ENCODE measurements around the gene PCDHGA9. TPM values are rescaled to one million over a fixed set of nuclear protein-coding genes. Genes with fewer than 3 reads are reported as not detected.

PCDHGA9 gene
- total RNA-seq: 0.42 TPM

DNA sequence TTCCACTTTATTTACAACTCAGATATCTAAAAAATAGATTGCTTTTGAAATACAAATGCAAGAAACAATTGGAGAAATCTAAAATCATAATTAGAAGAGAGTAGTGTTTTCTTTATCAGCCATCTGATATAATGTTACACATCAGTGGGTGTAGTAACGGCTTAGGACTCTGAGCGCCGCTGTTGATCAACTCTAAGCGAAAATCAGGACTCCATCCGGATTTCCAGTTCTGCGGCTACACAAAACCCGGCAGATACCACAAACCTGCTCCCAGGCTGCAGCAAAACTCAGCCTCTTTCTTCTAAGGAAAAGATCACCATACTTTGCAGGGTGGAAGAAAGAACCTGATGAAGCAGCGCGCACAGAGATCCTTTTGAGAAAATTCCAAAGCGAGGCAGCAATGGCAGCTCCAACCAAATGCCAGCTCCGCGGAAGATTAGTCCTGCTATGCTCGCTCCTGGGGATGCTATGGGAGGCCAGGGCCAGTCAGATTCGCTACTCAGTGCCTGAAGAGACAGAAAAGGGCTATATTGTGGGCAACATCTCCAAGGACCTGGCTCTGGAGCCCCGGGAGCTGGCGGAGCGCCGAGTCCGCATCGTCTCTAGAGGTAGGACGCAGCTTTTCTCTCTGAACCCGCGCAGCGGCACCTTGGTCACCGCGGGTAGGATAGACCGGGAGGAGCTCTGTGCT lies at the start of gene PCDHGA9:
PCDHGA9 (plus strand) TSS at position 226 of the 691 bp plus-strand sequence; CDS start at position 401, 175 bp downstream.
- H3K4me3 ChIP-seq (ENCODE audit: low read length): no peak within 1 kb of the TSS
- peaks cover 93% of the 10 kb centered on the region for H3K27me3 ChIP-seq (ENCODE audit: insufficient read depth, low read length)
- no peaks in the 10 kb centered on the region for H3K4me1 ChIP-seq (ENCODE audit: insufficient read depth, low read length)
- no peaks in the 10 kb centered on the region for H3K9me3 ChIP-seq (ENCODE audit: low read depth, low read length)

DNA sequence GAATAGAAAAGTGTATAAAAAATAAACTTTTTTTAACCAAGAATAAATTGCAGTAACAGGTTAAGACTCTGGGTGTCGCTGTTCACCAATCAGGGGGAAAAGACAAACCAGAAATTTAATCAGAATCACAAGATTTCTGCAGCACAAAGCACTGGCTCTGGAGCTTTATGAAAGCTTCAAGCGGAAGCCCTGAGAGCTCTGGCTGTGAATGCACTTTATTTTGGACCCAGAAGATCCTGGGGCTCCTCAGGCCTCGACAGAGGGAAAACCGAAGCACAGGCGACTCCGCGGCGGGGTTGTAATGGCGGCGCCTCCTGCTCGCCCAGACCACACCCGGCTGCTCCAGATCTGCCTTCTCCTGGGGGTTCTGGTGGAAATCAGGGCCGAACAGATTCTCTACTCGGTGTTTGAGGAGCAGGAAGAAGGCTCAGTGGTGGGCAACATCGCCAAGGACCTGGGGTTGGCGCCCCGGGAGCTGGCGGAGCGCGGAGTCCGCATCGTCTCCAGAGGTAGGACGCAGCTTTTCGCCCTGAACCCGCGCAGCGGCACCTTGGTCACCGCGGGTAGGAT lies 47.6 kb upstream of the PCDHGA9 start, which contains the start of gene PCDHGA4:
PCDHGA4 (plus strand) TSS at position 122 of the 570 bp plus-strand sequence; CDS start at position 209, 87 bp downstream.
- Histone ChIP-seq H3K4me3 (ENCODE audit: low read length) (no peak within 1 kb of the TSS), H3K27me3 (ENCODE audit: insufficient read depth, low read length) (peaks cover 90% of the 10 kb centered on the region), H3K9me3 (ENCODE audit: low read depth, low read length) (peaks cover 4% of the 10 kb centered on the region), H3K4me1 (ENCODE audit: insufficient read depth, low read length) (no peaks in the 10 kb centered on the region)

DNA sequence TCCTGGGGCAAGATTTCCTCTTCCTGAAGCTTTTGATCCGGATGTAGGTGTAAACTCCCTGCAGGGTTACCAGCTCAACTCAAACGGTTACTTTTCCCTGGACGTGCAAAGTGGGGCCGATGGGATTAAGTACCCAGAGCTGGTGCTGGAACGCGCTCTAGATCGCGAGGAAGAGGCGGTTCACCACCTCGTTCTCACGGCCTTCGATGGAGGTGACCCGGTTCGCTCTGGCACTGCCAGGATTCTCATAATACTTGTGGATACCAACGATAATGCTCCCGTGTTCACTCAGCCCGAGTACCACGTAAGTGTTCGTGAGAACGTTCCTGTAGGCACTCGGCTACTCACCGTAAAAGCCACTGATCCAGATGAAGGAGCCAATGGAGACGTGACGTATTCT lies 46.9 kb upstream of the PCDHGA9 start:
- H3K4me3 ChIP-seq (ENCODE audit: low read length): no peak overlapping the region
- H3K9me3 ChIP-seq (ENCODE audit: low read depth, low read length): peaks cover 4% of the 10 kb centered on the region
- H3K4me1 ChIP-seq (ENCODE audit: insufficient read depth, low read length): no peaks in the 10 kb centered on the region
- H3K27me3 ChIP-seq (ENCODE audit: insufficient read depth, low read length): peaks cover 92% of the 10 kb centered on the region

GRCh38 chr5:141356133-141356532 lies 46.4 kb upstream of the PCDHGA9 start:
- Histone ChIP-seq H3K4me3 (ENCODE audit: low read length) (no peak overlapping the region), H3K9me3 (ENCODE audit: low read depth, low read length) (peaks cover 3% of the 10 kb centered on the region), H3K27me3 (ENCODE audit: insufficient read depth, low read length) (peaks cover 91% of the 10 kb centered on the region), H3K4me1 (ENCODE audit: insufficient read depth, low read length) (no peaks in the 10 kb centered on the region)

- Histone ChIP-seq H3K9me3 (ENCODE audit: low read depth, low read length) (no peaks in the 10 kb centered on the region), H3K27me3 (ENCODE audit: insufficient read depth, low read length) (peaks cover 91% of the 10 kb centered on the region)
Measured at GRCh38 chr5:141356950-141357349, 45.6 kb upstream of the PCDHGA9 start.

GRCh38 chr5:141359790-141360426 lies 42.7 kb upstream of the PCDHGA9 start, which contains the start of gene PCDHGB2:
TSS of gene PCDHGB2 (plus strand) at chr5:141359994. CDS start at chr5:141360136, 142 bp downstream.
- peak within 1 kb of the TSS; percentile 12 for H3K4me3 ChIP-seq (ENCODE audit: low read length)
- peaks cover 93% of the 10 kb centered on the region for H3K27me3 ChIP-seq (ENCODE audit: insufficient read depth, low read length)
- no peaks in the 10 kb centered on the region for H3K4me1 ChIP-seq (ENCODE audit: insufficient read depth, low read length)
- H3K9me3 ChIP-seq (ENCODE audit: low read depth, low read length): peaks cover 7% of the 10 kb centered on the region

More at GRCh38 chr5:141356950-141357349, 45.6 kb upstream of the PCDHGA9 start:
- Histone ChIP-seq H3K4me1 (ENCODE audit: insufficient read depth, low read length) (no peaks in the 10 kb centered on the region), H3K4me3 (ENCODE audit: low read length) (no peak overlapping the region)

DNA sequence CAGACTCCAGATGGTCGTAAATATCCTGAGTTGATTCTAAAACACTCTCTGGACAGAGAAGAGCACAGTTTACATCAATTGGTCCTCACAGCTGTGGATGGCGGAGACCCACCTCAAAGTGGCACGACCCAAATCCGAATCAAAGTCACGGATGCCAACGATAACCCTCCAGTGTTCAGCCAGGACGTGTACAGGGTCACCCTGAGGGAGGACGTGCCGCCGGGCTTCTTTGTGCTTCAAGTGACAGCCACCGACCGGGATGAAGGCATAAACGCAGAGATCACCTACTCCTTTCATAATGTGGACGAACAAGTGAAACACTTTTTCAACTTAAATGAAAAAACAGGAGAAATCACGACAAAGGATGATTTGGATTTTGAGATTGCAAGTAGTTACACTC lies 41.9 kb upstream of the PCDHGA9 start:
- H3K4me1 ChIP-seq (ENCODE audit: insufficient read depth, low read length): no peaks in the 10 kb centered on the region
- no peak overlapping the region for H3K4me3 ChIP-seq (ENCODE audit: low read length)
- peaks cover 14% of the 10 kb centered on the region for H3K9me3 ChIP-seq (ENCODE audit: low read depth, low read length)
- peaks cover 93% of the 10 kb centered on the region for H3K27me3 ChIP-seq (ENCODE audit: insufficient read depth, low read length)

- Histone ChIP-seq H3K27me3 (ENCODE audit: insufficient read depth, low read length) (peaks cover 93% of the 10 kb centered on the region), H3K4me1 (ENCODE audit: insufficient read depth, low read length) (no peaks in the 10 kb centered on the region), H3K4me3 (ENCODE audit: low read length) (no peak overlapping the region), H3K9me3 (ENCODE audit: low read depth, low read length) (peaks cover 14% of the 10 kb centered on the region)
Measured at GRCh38 chr5:141362719-141363118, 39.9 kb upstream of the PCDHGA9 start.

DNA sequence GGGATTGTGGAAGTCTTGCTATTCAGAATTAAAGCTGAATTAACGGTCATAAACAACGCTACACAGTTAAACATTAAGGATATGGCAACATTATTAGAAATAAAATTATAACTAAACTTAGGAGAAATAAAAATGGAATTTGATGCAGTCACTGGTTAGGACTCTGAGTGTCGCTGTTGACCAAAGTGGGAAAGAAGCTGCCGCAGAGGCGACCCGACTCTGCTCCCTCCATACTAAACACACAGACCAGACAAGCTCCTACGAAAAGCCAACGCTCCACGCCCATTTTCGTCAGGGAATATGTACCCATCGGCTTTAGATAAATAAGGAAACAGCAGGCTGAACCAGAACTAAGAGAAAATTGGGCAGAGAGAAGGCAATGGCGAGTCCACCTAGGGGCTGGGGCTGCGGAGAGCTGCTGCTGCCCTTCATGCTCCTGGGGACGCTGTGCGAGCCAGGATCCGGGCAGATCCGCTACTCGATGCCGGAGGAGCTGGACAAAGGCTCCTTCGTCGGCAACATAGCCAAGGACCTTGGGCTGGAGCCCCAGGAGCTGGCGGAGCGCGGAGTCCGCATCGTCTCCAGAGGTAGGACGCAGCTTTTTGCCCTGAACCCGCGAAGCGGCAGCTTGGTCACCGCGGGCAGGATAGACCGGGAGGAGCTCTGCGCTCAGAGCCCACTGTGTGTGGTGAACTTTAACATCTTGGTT lies 38.5 kb upstream of the PCDHGA9 start, which contains the start of gene PCDHGA5:
PCDHGA5 (plus strand) TSS at position 211 of the 709 bp plus-strand sequence; CDS start at position 380, 169 bp downstream.
- Histone ChIP-seq H3K27me3 (ENCODE audit: insufficient read depth, low read length) (peaks cover 93% of the 10 kb centered on the region), H3K4me1 (ENCODE audit: insufficient read depth, low read length) (no peaks in the 10 kb centered on the region), H3K4me3 (ENCODE audit: low read length) (no peak within 1 kb of the TSS), H3K9me3 (ENCODE audit: low read depth, low read length) (peaks cover 14% of the 10 kb centered on the region)

DNA sequence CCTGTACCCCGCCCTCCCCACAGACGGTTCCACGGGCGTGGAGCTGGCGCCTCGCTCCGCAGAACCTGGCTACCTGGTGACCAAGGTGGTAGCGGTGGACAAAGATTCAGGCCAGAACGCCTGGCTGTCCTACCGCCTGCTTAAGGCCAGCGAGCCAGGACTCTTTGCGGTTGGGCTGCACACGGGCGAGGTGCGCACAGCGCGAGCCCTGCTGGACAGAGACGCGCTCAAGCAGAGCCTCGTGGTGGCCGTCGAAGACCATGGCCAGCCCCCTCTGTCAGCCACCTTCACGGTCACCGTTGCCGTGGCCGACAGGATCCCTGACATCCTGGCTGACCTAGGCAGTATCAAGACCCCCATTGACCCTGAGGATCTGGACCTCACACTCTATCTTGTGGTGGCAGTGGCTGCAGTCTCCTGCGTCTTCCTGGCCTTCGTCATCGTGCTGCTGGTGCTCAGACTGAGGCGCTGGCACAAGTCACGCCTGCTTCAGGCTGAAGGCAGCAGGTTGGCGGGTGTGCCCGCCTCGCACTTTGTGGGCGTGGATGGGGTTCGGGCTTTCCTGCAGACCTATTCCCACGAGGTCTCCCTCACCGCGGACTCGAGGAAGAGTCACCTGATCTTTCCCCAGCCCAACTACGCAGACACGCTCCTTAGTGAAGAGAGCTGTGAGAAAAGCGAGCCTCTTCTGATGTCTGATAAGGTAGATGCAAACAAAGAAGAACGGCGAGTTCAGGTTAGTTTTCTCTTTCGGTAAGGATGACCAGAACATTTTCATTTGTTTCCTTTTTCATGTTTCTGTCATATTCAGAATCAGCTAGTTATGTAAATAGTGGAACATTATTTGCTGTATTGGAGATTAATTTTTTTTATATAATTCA lies 36.3 kb upstream of the PCDHGA9 start:
- Histone ChIP-seq H3K9me3 (ENCODE audit: low read depth, low read length) (peaks cover 17% of the 10 kb centered on the region), H3K4me3 (ENCODE audit: low read length) (no peak overlapping the region), H3K4me1 (ENCODE audit: insufficient read depth, low read length) (peaks cover 5% of the 10 kb centered on the region), H3K27me3 (ENCODE audit: insufficient read depth, low read length) (peaks cover 94% of the 10 kb centered on the region)

GRCh38 chr5:141369994-141370848 lies 32.4 kb upstream of the PCDHGA9 start, which contains the start of gene PCDHGB3:
TSS of gene PCDHGB3 (plus strand) at chr5:141370242. CDS start at chr5:141370395, 153 bp downstream.
- peaks cover 15% of the 10 kb centered on the region for H3K9me3 ChIP-seq (ENCODE audit: low read depth, low read length)
- H3K4me1 ChIP-seq (ENCODE audit: insufficient read depth, low read length): peaks cover 5% of the 10 kb centered on the region
- H3K4me3 ChIP-seq (ENCODE audit: low read length): no peak within 1 kb of the TSS
- H3K27me3 ChIP-seq (ENCODE audit: insufficient read depth, low read length): peaks cover 98% of the 10 kb centered on the region

DNA sequence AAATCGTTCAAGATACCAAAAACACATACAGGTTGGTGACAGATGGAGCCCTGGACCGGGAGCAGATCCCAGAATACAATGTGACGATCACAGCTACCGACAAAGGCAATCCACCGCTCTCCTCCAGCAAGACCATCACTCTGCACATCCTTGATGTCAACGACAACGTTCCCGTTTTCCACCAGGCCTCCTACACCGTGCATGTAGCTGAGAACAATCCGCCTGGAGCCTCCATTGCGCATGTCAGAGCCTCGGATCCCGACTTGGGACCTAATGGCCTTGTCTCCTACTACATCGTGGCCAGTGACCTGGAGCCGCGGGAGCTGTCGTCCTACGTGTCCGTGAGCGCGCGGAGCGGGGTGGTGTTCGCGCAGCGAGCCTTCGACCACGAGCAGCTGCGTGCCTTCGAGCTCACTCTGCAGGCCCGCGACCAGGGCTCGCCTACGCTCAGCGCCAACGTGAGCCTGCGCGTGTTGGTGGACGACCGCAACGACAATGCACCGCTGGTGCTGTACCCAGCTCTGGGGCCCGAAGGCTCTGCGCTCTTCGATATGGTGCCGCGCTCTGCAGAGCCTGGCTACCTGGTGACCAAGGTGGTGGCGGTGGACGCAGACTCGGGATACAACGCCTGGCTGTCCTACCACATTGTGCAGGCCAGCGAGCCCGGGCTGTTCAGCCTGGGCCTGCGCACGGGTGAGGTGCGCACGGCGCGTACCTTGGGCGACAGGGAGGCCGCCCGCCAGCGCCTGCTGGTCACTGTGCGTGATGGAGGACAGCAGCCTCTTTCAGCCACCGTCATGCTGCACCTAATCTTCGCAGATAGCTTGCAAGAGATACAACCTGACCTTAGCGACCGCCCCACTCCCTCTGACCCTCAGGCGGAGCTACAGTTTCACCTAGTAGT lies 30.8 kb upstream of the PCDHGA9 start:
- Histone ChIP-seq H3K4me3 (ENCODE audit: low read length) (no peak overlapping the region), H3K27me3 (ENCODE audit: insufficient read depth, low read length) (peaks cover 88% of the 10 kb centered on the region), H3K4me1 (ENCODE audit: insufficient read depth, low read length) (peaks cover 5% of the 10 kb centered on the region), H3K9me3 (ENCODE audit: low read depth, low read length) (peaks cover 12% of the 10 kb centered on the region)

Data from mononuclear cell (primary cell).